Measurements from ENCODE around the gene CLDN9.

CLDN9 gene, protein sequence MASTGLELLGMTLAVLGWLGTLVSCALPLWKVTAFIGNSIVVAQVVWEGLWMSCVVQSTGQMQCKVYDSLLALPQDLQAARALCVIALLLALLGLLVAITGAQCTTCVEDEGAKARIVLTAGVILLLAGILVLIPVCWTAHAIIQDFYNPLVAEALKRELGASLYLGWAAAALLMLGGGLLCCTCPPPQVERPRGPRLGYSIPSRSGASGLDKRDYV

DNA sequence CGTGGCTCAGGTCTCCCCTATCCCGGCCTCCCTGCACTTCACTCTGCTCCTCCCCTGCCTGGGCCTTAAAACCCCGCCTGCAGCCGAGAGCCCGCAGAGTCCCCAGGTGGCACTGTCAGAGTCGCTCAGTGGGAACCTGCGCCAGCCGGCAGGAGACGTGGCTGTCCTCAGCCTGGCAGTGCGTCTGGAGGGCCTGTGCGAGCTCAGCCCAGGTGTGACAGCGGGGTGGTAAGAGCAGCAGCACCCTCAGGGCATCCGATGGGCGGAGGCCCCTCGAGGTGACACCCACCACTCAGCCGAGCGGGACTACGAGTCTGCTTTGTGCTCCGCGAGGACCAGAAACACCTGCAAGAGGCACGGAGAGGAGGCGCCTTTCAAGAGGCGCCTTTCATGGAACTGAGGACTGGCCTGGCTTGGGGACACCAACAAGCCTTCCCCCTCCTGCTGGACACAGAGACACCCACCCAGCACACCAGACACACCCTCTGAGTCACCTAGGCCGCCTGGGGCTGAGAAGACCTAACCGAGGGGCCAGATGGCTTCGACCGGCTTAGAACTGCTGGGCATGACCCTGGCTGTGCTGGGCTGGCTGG is at the start of gene CLDN9:
Gene CLDN9, plus strand, starts transcription at position 96 of the 593 bp plus-strand sequence. Its CDS starts 440 bp downstream, at position 536.
- DNase-seq: no peak

DNA sequence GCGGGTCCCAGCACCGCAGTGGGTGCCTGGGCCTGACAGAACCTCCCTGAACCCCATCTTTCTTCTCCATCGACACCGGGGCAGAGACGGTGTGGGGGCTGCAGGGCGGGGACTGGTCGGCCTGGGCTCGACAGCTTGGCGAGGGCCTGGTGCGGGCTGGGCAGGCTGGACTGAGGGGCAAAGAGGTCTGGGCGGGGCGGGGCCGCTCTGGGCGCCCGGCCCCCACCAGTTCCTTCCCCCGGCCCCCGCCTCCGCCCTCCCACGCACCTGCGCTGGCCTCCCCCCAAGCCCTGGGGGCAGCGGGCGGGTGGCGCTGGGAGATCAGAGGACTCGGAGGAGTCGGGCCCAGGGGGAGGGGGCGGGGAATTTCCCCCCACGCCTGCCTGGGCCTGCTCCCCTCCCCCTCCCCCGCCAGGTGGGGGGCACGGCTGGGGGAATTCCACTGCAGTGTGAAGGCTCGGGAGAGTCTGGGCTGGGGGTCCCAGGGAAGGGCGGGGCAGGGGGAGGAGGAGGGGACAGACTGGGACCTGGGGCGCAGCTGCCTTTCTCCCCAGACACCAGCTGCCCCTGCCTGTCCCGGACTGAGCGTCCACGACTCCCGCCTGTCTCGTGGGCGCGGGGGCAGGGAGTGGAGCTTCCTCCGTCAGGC is 49.5 kb upstream of the CLDN9 start:
- DNase-seq: no peak

DNA sequence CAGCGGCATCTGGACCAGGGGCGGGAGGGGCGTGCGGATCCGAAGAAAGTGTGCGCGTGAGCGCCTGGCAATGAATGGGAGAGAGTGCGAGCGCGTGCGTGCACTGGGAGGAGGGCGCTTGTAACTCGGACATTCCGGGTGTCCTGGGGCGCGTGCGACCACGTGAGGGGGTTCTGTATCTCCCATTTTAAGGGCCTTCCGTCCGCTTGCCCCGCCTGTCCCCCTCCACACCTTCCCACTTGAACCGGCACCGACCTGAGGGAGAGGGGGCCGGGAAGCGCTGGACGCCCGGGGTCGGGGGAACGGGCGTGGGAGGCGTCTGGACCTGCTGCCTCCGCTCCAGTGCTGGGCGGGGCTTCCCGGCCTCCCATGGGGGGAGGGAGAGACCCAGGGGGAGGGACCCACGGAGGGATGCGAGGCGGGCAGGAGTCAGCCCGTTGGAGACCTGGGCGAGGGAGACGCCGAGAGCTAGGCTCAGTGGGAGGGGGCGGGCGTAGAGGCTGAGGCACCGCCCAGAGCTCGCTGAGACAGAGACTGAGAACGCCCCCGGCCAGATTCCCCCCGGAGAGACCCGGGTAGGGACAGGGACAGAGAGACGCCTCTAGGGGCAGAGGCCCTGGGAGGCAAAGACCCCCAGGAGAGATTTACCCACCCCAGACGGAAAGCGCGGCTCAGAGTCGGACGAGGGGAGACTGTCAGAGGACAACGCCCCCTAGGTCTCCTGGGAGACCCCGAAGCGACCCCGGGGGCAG is 48.8 kb upstream of the CLDN9 start, which contains the start of gene KREMEN2:
Gene KREMEN2, plus strand, starts transcription at position 553 of the 752 bp plus-strand sequence. CDS start 246 bp downstream, outside the sequence.
- DNase-seq: peak; percentile 38

DNA sequence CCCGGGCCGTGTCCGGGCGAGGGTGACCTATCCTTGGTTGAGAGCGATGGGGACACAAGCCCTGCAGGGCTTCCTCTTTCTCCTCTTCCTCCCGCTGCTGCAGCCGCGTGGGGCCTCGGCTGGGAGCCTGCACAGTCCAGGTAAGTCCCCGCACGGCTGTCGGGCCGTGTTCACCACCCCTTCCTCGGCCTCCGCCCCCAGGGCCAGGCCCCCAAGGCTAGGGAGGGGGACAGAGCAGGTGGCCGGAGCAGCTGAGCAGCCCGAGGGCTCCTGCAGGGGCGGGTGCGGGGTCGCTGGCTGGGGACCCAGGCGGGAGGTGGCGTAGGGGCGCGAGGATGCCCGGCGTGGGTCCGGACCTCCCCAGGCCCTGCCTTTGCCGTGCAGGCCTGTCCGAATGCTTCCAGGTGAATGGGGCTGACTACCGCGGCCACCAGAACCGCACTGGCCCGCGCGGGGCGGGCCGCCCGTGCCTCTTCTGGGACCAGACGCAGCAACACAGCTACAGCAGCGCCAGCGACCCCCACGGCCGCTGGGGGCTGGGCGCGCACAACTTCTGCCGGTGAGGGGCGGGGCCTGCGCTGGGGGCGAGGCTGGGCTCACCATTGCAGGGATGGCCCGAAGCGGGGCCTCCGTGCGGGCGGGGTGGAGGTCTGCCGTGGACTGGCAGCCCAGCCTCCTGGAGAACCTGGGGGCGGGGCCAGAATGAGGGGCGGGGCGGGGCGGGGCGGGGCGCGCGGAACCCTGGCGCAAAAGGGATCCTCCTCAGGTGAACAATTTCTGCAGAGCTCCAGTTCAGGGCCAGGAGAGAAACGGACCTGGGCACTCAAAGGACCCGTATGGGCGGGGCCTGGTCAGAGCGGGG is 48.0 kb upstream of the CLDN9 start:
- peak; percentile 77 for DNase-seq

DNA sequence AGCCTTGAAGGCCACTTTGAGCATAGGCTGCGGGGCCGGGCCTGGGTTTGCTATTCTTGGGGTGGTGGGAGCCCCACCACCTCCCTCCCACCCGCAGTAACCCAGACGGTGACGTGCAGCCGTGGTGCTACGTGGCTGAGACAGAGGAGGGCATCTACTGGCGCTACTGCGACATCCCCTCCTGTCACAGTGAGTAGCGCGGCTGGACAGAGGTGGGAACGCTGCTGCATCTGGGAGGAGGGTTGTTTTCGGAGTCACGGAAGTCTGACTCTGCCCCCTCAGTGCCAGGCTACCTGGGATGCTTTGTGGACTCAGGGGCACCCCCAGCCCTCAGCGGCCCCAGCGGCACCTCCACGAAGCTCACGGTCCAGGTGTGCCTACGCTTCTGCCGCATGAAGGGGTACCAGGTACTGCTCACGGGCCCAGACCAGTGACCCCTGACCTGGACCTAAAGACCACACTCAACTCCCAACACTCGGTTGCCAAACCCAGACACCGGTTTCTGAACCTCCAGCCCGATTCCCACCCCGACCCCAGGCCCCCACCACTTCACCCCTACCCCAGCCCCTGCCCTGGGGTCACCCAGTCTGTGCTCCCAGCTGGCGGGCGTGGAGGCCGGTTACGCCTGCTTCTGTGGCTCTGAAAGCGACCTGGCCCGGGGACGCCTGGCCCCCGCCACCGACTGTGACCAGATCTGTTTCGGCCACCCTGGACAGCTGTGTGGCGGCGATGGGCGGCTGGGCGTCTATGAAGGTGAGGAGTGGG is 46.5 kb upstream of the CLDN9 start:
- DNase-seq: no peak

DNA sequence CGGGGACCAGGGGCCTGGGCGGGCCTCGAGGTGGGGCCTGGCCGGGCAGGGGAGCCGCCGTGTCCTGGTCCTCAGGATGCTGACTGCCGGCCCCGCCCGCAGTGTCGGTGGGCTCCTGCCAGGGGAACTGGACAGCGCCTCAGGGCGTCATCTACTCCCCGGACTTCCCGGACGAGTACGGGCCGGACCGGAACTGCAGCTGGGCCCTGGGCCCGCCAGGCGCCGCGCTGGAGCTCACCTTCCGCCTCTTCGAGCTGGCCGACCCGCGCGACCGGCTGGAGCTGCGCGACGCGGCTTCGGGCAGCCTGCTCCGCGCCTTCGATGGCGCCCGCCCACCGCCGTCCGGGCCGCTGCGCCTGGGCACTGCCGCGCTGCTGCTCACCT is 45.9 kb upstream of the CLDN9 start:
- DNase-seq: no peak

DNA sequence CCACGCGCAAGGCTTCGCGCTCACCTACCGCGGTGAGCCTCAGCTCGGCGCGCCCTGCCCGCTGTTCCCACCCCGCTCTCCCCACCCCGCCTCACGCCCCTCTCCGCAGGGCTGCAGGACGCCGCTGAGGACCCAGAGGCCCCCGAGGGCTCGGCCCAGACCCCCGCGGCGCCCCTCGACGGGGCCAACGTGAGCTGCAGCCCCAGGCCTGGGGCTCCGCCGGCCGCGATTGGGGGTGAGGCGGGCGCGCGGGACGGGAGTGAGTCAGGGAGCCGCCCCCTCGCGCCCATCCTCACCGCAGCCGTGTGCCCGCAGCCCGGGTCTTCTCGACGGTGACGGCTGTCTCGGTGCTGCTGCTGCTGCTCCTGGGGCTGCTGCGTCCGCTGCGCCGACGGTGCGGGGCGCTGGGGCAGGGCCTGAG is 45.5 kb upstream of the CLDN9 start:
- no peak for DNase-seq

DNA sequence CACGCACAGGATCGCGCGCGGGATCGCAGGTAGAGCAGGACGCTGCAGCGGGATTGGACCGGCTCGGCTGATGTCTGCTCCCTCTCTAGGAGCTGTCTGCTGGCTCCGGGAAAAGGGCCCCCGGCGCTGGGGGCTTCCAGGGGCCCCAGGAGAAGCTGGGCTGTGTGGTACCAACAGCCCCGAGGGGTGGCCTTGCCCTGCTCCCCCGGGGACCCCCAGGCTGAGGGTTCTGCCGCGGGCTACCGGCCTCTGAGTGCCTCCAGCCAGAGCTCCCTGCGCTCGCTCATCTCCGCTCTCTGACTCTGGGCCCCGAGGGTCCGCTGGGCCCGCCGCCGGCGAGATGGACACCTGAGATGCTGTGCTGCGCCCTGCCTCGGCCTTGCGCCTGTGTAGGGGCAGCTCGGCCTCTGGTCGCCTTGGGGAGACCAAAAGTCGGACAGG is 45.0 kb upstream of the CLDN9 start:
- no peak for DNase-seq

DNA sequence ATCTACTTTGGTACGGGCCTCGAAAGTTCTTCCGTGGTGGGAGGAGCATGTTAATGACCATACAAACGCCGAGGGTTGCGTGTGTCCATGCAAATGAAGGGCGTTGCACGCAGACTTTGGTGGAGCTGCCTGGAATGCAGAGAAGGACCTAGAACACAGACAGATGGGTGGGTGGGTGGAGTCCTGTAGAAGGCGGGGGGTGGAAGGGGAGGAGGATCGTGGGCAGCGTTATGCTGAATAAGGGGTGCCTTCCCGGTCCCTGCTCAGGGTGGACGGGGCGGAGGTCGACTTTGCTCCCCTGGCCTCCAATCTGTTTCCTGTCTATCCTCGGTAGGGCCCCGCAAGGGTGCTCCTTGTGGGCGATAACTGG is 44.4 kb upstream of the CLDN9 start:
- DNase-seq: no peak

DNA sequence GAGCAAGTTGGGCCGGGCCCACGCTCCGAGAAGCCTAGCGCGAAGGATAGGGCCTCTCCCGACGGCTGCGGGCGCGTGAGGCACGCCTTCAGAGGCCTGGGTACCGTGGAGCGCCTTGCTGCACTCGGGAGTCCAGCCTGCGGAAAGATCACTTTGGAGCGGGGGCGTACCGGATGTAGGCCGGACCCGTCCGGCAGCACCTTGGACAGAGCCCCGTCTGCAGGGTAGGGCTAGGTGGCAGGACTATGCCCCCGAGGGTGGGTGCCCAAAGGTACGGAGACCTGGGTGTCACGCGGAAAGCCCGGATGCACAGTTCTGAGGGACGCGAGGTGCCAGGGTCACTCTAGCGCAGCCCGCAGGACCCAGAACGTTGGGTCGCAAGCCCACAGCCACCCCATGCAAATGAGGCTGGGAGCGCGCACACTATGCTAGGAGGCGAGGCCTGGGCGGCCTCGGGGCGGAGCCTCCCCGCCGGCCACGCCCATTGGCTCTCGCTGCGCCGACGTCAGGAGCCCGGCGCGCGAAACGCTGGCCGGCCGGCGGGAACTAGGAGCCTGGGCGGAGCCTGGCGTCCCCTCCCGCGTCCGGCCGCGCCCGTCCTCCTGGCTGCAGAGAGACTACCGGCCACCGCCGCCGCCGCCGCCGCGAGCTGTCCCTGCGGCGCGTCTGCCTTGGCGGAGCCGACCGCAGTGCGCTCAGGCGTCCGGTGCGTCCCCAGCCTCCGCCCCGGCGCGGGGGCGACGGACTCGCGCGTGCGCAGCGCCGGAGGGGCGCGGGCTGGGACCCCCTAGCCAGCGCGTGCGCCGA is 43.8 kb upstream of the CLDN9 start, which contains the start of gene PAQR4:
Gene PAQR4, plus strand, starts transcription at position 611 of the 807 bp plus-strand sequence. CDS start 327 bp downstream, outside the sequence.
- DNase-seq: peak; percentile 93

DNA sequence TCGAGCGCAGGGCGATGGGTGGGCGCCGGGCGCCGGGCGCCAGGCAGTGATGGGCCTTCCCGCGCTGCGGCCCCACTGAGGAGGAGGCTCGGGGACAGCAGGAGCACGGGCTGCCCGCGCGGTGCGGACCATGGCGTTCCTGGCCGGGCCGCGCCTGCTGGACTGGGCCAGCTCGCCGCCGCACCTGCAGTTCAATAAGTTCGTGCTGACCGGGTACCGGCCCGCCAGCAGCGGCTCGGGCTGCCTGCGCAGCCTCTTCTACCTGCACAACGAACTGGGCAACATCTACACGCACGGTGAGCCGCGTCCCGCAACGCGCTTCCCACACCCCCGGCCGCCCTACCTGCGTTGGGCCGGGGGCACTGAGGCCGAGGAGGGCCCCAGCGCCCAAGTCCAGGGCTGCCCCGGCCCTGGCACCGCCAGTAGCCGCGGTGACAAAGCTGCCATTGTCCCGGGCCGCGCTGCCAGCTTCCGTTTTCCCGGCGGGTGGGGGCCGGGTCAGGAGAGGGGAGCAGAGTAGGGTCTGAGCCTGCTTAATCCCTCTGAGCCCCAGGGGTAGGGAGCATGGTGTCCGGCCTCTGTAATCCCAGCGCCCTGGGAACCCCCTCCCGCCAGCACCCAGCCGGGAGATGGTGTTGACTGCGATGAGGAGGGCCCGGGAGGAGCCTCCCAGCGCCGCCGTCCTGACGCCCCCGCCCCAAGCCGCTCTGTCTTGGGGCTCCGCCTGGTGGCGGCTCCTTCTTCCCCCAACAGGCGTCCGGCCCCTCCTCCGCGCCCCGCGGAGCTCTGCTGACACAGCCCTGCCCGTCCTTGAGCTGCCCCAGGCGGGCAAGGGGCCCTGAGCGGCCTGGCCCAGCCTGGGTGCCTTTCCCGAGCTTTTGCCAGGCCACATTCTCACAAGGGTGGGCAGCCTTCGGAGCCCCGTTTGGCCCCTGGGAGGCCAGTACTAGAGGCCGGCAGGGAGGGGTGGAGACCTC is 42.9 kb upstream of the CLDN9 start:
- peak; percentile 92 for DNase-seq

DNA sequence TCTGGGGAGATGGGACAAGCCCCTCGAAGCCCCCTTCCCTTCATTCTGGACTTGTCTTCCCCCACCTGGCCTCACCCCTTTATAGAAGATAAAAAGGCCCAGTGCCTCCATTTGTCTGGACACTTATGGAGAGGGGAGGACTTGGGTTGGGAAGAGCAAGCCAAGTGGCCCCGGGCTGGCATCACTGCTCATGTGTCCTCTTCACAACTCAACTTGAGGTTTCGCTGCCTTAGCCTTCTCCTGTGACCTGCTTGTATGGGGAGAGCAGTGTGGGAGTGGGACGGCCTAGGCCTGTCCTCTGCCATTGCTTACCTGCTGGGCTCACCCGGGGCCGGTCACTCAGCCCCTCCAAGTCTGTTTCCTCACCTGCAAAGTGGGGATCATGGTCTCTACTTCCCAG is 42.2 kb upstream of the CLDN9 start:
- DNase-seq: no peak

DNA sequence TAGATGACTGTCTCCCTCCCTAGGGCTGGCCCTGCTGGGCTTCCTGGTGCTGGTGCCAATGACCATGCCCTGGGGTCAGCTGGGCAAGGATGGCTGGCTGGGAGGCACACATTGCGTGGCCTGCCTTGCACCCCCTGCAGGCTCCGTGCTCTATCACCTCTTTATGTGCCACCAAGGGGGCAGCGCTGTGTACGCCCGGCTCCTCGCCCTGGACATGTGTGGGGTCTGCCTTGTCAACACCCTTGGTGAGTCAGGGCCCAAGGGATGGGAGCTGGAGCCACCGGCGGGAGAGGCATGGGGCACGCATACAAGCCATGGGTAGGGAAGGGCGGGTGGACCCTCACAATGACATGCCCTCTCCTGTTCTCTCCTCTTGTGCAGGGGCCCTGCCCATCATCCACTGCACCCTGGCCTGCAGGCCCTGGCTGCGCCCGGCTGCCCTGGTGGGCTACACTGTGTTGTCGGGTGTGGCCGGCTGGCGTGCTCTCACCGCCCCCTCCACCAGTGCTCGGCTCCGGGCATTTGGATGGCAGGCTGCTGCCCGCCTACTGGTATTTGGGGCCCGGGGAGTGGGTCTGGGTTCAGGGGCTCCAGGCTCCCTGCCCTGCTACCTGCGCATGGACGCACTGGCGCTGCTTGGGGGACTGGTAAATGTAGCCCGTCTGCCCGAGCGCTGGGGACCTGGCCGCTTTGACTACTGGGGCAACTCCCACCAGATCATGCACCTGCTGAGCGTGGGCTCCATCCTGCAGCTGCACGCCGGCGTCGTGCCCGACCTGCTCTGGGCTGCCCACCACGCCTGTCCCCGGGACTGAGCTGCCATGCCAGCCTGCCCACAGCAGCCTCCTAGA is 41.4 kb upstream of the CLDN9 start:
- no peak for DNase-seq

DNA sequence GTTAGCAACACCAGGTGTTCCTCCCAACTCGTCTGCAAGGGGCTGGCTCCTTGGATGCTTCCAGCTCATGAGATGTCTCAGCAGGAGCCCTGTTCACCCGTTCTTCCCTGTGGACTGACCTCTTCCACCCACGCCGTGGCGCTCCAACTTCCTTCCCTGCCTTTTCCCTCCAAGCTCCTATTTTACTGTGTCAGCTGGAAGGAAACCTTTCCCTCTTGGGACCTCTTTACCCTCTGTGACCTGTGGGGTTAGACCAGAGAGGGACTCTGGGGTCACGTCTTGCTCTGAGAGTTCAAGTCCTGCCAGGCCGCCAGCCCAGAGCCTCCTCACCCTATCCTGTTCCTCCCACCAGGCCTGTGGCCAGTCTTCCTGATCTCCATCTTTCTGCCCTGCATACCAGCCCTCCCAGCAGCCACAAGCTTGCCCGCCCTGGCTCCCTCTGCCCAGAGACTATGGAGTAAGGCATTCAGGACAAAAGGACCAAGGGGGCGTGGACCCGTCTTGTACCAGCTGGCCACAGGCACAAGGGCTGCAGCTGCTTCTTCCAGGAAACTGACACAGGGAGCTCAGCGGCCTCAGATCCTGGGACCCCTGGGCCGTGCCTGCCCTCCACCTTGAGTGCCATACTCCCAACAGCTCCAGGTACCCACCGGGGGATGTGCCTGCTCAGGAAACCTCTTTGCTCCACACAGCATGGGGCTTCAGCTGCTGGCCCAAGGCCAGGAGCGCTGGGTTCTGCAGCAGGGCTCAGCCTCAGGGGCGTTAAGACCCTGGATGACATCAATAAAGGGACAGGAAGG is 40.5 kb upstream of the CLDN9 start:
- DNase-seq: no peak

DNA sequence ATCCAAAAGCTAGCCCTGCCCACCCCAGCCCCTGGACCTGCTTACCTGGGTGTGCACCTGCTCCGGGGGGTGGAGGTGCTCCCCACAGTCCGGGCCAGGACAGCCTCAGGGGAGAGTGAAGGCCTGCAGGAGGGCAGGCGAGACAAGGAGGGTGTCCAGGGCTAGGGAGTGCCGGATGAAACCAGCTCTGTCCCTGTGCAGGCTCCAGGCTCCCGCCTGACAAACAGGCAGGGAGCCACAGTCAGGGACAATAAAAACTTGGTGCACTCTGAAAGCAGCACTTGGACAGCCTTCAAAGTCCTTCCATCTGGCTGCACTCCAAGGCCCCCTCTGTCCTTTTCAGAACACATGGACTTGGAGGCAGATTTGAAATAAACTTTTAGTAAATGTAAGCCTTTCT is 39.6 kb upstream of the CLDN9 start:
- no peak for DNase-seq

DNA sequence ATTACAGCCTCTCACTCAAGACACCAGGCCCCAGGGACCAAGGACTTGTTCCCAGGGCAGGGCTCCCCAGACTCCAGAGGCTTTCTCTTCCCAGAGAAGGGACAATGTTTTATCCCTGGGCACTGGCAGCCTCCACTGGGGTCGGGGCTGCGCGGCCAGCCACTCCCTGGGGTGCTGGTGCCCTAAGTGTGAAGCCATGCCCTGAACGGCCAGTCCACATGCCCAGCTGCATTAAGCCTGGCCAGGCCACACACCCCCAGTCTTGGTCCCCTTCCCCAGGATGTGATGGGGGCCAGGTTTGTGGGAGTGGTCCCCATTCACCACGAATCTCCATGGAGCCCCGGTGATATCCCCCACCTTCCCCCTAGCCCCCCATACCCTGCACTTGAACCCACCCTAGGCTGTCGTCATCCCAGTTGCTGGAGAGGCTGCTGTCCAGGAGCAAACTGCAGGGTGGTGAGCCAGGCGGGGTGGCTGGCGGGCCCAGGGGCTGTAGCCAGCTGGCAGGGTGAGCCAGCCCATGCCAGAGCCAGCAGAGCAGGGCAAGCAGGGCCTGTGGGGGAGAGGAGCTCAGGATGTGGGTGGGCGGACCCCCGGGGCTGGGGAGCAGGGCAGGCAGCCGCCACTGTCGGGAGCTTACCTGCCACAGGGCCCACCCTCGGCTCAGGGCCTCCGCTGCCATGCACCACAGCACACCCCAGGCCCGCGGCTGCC is 39.0 kb upstream of the CLDN9 start:
- no peak for DNase-seq

Measured in activated CD4-positive, alpha-beta T cell treated with anti-CD3 and anti-CD28 coated beads, Interleukin-2, Interleukin-6, amounts not matched to agents 100 ng/mL and 50 ng/mL, durations not matched to agents 16 hours and 8 hours (primary cell).